PC-3 (cell line): Measurements from ENCODE around the gene FGF12.

Experiments
- EZH2 ChIP-seq: fragments of 300-600 bp; sonication (generic); IDR thresholded peaks from one replicate; pipeline ENCODE4 v1.6.1; 2017; ENCODE audit warnings: antibody characterized with exemption, mild to moderate bottlenecking, low read length; ENCODE audit not compliant: unreplicated experiment
- TF ChIP-seq, protein P1 (sequence below): fragments of 300-600 bp; sonication (generic); conservative IDR thresholded peaks from 2 replicates; pipeline ENCODE4 v1.5.1; 2017; ENCODE audit warnings: antibody characterized with exemption, low read depth, mild to moderate bottlenecking, low read length

DNA sequence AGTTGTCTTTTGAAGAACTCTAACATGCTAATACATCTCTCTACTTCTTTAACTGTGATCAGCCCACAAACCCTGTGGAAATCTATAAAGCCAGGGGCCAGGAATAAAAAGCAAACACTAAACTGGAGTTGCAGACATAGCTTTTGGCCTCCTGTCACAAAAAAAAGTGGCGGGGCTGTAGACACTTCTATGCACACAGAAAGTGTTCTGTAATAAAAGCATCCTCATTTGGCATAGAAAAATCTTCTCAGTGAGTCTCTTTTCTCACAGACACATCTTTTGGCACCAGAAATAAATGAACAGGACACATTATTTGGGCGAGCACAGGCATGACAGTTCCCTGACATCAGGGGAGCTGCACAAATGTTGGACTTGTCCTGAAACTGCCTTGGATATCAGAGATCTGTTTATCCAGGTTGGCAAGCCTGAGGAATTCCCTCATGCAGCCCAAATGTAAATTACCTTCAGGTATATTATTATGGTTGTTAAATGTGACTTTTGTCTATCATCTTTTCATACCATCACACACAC lies 355.4 kb downstream of the FGF12 start:
- TF ChIP-seq, protein P1, sequence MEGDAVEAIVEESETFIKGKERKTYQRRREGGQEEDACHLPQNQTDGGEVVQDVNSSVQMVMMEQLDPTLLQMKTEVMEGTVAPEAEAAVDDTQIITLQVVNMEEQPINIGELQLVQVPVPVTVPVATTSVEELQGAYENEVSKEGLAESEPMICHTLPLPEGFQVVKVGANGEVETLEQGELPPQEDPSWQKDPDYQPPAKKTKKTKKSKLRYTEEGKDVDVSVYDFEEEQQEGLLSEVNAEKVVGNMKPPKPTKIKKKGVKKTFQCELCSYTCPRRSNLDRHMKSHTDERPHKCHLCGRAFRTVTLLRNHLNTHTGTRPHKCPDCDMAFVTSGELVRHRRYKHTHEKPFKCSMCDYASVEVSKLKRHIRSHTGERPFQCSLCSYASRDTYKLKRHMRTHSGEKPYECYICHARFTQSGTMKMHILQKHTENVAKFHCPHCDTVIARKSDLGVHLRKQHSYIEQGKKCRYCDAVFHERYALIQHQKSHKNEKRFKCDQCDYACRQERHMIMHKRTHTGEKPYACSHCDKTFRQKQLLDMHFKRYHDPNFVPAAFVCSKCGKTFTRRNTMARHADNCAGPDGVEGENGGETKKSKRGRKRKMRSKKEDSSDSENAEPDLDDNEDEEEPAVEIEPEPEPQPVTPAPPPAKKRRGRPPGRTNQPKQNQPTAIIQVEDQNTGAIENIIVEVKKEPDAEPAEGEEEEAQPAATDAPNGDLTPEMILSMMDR: no peak
- no peak for TF ChIP-seq EZH2
